ENCODE data around the gene LRCH4. TPM values are rescaled to one million over a fixed set of nuclear protein-coding genes. Genes with fewer than 3 reads are reported as not detected.

LRCH4 gene
- total and polyA plus RNA-seq, 2 of the 13 experiments (the other 11 are each of a cell fraction or from before 2014, with no cell fraction given) = 7.0 to 9.3 TPM

GRCh38 chr7:100568176-100568895, 17.6 kb downstream of the LRCH4 start (continued):
- TF ChIP-seq BRF2 (CRISPR knock-in tag; IDR thresholded peaks at IDR 0.05) (peak; percentile 87), DRAP1 (CRISPR knock-in tag; IDR thresholded peaks at IDR 0.05) (peak; percentile 39; the same call in 1 of the 2 replicates), FOXJ3 (CRISPR knock-in tag; IDR thresholded peaks at IDR 0.05; ENCODE audit: borderline replicate concordance) (peak; percentile 69), ZNF329 (CRISPR knock-in tag; IDR thresholded peaks at IDR 0.05; ENCODE audit: low read depth) (no peak; the same call in 1 of the 2 replicates), KMT2A (CRISPR knock-in tag; IDR thresholded peaks at IDR 0.05) (no peak; the same call in 1 of the 2 replicates), ZFX (CRISPR knock-in tag; IDR thresholded peaks at IDR 0.05; ENCODE audit: low read depth) (peak; percentile 85), ZNF446 (CRISPR knock-in tag; IDR thresholded peaks at IDR 0.05) (peak; percentile 93; the same call in 1 of the 2 replicates), U2AF2 (IDR thresholded peaks at IDR 0.05; ENCODE audit: low read depth, low read length) (no peak), SMARCE1 (IDR thresholded peaks at IDR 0.05; ENCODE audit: borderline replicate concordance) (no peak), SNRNP70 (IDR thresholded peaks at IDR 0.05; ENCODE audit: low read depth, low read length) (no peak), ZNF282 (IDR thresholded peaks at IDR 0.05; ENCODE audit: partially characterized antibody) (no peak), NR1H2 (CRISPR knock-in tag; IDR thresholded peaks at IDR 0.05; ENCODE audit: borderline replicate concordance, low read depth) (no peak), ATAD3A (CRISPR knock-in tag; IDR thresholded peaks at IDR 0.05) (no peak), PHF20 (CRISPR knock-in tag; IDR thresholded peaks at IDR 0.05) (peak; percentile 57), CCAR2 (optimal IDR thresholded peaks at IDR 0.05; ENCODE audit: low read depth, low read length) (peak; percentile 18), MAFG (CRISPR knock-in tag; IDR thresholded peaks at IDR 0.05) (no peak), ZNF331 (CRISPR knock-in tag; IDR thresholded peaks at IDR 0.05) (peak; percentile 87), ZNF737 (CRISPR knock-in tag; IDR thresholded peaks at IDR 0.05; ENCODE audit: borderline replicate concordance) (no peak), PHB2 (IDR thresholded peaks at IDR 0.05; ENCODE audit: partially characterized antibody) (no peak), ZSCAN20 (CRISPR knock-in tag; IDR thresholded peaks at IDR 0.05; ENCODE audit: borderline replicate concordance) (0 out of 2 replicates have a peak, but pooled peaks have one; percentile 25)
- TF ChIP-seq, protein P1, sequence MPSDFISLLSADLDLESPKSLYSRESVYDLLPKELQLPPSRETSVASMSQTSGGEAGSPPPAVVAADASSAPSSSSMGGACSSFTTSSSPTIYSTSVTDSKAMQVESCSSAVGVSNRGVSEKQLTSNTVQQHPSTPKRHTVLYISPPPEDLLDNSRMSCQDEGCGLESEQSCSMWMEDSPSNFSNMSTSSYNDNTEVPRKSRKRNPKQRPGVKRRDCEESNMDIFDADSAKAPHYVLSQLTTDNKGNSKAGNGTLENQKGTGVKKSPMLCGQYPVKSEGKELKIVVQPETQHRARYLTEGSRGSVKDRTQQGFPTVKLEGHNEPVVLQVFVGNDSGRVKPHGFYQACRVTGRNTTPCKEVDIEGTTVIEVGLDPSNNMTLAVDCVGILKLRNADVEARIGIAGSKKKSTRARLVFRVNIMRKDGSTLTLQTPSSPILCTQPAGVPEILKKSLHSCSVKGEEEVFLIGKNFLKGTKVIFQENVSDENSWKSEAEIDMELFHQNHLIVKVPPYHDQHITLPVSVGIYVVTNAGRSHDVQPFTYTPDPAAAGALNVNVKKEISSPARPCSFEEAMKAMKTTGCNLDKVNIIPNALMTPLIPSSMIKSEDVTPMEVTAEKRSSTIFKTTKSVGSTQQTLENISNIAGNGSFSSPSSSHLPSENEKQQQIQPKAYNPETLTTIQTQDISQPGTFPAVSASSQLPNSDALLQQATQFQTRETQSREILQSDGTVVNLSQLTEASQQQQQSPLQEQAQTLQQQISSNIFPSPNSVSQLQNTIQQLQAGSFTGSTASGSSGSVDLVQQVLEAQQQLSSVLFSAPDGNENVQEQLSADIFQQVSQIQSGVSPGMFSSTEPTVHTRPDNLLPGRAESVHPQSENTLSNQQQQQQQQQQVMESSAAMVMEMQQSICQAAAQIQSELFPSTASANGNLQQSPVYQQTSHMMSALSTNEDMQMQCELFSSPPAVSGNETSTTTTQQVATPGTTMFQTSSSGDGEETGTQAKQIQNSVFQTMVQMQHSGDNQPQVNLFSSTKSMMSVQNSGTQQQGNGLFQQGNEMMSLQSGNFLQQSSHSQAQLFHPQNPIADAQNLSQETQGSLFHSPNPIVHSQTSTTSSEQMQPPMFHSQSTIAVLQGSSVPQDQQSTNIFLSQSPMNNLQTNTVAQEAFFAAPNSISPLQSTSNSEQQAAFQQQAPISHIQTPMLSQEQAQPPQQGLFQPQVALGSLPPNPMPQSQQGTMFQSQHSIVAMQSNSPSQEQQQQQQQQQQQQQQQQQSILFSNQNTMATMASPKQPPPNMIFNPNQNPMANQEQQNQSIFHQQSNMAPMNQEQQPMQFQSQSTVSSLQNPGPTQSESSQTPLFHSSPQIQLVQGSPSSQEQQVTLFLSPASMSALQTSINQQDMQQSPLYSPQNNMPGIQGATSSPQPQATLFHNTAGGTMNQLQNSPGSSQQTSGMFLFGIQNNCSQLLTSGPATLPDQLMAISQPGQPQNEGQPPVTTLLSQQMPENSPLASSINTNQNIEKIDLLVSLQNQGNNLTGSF (CRISPR knock-in tag; IDR thresholded peaks at IDR 0.05) = peak; percentile 53

All from HepG2 (cell line).